ENCODE data around the gene CABP1.
A peak's percentile ranks its signal among the peaks of the same experiment; 100 is the strongest.

CABP1 gene

DNA sequence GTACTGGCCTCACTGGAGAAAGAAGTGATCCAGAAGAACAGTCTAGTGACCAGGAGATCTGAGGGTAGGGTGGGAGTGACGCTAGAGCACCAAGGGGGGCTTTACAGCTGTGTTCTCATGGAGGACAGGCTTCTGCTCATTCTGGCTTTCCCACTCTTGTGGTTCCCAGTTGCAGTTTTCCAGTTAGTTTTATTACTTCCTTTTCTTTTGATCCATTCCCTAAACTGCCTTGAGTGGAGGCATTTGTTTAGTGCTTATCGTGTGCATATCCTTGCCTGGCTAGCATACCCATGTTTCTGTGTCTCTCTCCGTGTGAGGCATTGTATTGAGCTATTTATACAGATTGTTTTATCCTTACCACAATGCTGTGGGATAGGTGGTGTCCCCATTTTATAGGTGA, 50.6 kb downstream of the CABP1 start:
- DNase-seq (ENCODE audit: low spot score) (no peak), FAIRE-seq (no peak)

DNA sequence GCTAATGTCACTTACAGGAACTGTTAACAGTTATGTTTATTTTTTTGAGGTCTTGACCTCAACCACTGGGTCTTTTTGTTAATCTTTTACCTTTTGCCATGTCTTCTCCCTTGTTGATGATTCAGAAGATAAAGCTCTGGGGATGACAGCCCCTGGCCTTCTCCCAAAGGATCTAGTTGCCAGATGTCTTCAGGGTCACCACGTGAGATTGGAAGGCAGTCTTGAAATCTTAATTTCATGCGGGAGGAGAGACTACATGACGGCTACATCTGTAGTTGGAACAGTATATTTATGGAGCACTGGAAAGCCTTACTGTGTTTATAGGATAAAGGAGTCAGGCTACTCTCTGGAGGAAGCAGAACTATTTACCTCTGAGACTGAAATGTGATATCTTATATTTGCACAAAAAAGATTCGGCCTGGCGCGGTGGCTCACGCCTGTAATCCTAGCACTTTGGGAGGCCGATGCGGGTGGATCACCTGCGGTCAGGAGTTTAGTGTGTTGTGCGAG, 52.2 kb downstream of the CABP1 start:
- FAIRE-seq (peak; percentile 95), DNase-seq (ENCODE audit: low spot score) (peak; percentile 83)

DNA sequence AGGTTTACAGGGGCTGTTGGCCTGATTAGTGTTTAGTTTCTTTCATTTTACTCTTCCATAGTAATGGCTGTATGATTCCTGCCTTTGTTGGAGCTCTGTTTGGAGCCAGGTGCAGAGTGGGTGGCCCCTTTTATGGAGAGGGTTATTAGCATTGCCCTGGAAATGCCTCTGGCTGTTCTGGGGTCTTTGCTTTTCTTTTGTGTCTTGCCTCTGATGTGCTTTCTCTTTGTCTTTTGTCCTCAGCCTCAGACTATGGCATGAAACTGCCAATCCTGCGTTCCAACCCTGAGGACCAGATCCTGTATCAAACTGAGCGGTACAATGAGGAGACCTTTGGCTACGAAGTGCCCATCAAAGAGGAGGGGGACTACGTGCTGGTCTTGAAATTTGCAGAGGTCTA, 53.4 kb downstream of the CABP1 start:
- no peak for FAIRE-seq

DNA sequence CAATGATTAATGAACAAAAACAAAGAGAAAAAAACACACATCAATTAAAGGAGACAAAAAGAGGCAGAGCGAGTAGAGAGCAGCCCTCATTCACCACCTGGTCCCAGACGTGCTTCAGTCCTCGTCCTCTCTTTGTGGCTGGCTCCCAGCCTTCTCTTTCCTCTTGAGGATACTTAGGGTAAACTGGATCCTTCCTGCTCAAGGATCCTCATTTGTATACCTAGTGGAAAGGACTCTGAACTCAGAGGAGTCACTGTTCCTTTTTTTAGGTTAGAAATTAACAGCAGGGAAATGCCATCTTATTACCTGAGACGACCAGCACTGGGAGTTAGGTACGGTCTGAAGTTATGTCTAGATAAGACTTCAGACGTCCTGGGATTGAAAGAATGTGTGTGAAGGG, 56.2 kb downstream of the CABP1 start:
- FAIRE-seq, result no peak

More for the DNA sequence above, 53.4 kb downstream of the CABP1 start:
- no peak for DNase-seq (ENCODE audit: low spot score)

DNA sequence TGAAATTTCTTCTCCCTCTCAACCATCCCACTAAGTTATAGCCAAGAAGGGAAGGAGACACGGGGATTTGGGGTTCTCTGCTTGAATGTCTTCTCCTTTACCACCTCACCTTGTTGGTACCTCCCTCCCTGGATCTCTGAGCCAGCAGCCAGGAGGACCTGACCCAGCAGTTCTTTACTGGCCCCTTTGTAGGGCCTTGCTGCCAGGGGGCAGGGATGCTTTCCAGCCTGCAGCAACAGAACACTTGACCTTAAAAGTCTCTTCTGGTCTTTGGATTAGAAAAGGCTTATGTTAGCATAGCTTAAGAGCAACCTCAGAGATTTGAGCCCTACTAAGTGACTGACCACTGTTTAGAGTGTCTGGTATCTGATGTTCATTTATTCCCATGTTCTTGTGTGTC, 56.9 kb downstream of the CABP1 start:
- DNase-seq (ENCODE audit: low spot score), result no peak
- FAIRE-seq, result no peak

More for the DNA sequence above, 56.2 kb downstream of the CABP1 start:
- DNase-seq (ENCODE audit: low spot score), result no peak

DNA sequence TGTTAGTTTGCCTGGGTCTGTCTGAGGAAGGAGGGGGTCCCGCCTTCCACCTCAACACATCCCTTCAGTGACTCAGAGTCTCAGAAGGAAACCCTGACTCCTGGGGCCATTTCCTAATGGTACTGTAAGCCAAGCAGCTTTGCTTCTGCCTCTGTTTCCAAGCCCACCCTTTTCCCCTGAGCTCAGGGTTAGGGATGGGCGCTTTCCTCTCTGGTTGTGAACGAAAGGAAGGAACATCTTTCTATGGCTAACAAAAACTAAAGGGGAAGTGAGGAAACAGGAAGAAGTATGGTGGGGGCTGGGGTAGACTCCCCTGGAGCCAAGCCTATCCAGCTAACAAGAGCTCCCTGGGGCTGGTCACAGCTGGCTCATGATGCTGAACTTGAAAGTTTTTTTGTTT, 58.2 kb downstream of the CABP1 start:
- no peak for DNase-seq (ENCODE audit: low spot score)
- FAIRE-seq, result no peak

DNA sequence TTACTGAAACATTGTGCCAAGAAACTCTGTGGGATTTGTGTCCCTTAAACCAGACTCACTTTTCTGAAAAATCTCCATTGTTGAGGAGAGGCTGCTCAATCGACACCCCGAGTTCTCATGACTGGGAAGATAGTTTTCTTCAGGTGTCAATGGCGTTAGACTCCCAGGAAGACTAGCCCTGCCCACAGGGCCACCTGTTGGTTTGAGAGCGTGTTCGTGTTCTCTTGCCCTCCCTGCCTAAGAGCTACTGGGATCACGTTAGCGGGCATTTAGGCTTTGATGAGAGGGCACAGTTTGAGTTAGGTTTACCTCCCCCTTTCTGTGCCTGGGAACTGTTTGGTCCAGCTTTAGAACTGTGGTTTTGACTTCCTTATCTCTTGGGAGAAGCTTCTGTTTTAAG, 59.1 kb downstream of the CABP1 start:
- FAIRE-seq (no peak), DNase-seq (ENCODE audit: low spot score) (no peak)

DNA sequence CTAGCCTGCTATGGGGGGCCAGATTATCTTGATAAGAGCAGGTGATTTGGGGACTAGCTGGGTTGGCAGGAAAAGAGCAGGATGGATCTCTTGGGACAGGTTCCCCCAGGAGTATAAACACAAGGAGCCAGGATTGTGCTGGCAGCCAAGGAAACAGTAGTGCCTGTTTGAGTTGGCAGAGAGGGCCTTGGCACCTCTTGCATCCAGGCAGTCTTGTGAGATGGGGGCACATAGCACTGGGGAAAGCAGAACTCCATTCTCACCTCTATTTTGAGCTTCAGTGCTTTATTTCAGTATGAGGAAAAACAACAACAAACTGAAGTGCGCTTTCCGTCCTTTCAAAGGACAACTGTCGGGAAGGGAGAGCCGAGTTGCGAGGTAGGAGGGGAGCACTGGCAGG, 60.5 kb downstream of the CABP1 start:
- no peak for DNase-seq (ENCODE audit: low spot score)
- no peak for FAIRE-seq

DNA sequence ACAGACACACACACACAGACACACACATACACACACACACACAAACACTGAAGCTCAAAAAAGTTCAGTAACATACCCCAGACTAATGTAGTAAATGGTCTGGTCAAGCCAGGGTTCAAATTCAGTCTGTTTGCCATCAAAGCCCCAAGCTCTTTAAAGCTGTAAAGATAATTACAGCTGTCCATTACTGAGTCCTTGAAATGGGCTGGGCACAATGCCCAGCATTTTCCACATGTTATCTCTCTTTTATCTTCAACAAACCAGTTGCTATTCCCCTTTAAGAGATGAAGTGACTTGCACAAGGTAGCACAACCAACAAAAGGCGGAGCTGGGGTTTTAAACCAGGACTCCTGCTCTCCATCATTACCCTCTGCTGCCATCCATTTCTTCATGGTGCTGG, 62.2 kb downstream of the CABP1 start:
- no peak for DNase-seq (ENCODE audit: low spot score)
- no peak for FAIRE-seq

DNA sequence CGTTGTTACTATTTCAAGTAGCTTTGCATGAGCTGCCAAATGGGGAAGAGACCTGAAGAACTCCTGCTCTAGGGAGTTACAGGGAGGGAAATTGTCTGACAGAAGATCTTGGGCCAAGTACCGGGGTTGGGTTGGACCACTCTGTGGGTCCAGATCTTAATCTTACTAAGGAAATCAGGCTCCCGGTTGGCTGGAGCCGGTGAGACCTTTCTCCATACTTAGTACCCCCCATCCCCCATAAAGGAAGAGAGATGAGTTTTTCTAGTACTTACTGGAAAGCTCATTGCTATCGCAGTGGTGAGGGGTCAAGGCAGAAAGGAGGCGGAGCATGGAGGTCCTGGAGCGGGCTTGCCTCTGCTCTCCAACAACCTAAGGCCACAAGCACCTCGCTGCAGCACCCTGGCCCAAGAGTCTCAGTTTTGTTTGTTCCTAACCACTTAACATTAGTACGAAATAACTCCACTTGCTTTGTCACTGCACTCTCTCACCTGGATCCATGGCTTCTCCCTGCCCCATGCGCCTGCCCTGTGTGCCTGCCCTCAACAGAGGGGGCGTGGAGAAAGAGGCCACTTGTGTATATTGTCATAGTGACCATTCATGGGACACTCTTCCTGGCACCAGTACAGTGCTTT, 63.0 kb downstream of the CABP1 start:
- FAIRE-seq, result no peak

DNA sequence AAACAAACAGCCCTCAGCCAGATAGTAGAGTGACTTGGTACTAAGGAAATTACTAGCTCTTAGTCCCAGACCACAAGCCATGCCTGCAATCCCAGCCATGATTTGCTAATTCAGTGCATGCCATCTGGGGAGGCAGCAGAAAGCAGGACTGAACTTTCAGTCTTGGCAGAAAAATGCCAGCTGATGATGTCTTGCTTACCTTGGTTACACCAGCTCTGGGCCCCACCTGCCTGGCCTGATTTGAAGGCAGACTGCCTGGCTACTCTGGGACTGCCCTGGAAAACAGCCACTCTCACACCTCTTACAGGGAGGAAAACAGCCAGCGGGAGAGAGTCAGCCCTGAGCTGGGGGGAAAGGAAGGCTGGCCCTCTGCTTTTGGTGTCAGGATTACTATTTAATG, 65.2 kb downstream of the CABP1 start:
- FAIRE-seq (no peak), DNase-seq (ENCODE audit: low spot score) (no peak)

More for the DNA sequence above, 63.0 kb downstream of the CABP1 start:
- DNase-seq (ENCODE audit: low spot score), result no peak

DNA sequence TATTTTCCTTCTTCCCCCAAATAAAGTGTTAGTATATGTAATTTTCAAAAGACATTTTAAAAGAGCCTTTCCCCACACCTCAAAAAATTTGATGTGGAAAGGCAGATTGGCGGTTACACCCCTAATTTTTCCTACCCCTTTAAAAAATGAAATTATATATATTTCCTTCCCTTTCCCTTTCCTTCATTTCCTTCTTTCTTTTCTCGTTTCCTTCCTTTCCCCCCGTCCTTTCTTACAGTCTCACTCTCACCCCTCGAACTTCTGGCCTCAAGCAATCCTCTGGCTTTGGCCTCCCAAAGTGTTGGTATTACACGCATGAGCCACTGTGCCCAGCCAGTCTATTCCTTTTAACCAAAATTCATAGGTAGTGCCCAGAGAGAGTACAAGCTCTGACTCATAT, 65.6 kb downstream of the CABP1 start:
- FAIRE-seq, result no peak
- no peak for DNase-seq (ENCODE audit: low spot score)

DNA sequence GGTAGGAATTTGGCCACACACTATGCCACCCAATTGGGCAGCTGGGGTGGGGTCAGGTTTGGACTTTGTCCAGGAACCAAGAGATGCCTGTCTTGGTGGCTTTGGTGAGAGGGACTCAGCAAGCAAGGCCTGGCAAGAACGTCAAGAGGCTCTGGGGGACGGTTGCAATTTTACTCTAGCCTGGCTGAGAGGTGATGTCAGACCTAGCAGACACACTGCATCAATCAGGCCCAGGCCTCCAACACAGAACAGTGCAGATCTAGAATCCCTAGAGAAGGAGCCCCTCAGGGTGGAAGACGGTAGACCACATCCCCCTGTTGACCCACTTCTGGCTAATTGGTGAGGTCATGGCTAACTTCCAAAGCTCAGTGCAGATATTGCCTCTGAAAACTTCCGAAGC, 68.2 kb downstream of the CABP1 start:
- FAIRE-seq (no peak), DNase-seq (ENCODE audit: low spot score) (no peak)

DNA sequence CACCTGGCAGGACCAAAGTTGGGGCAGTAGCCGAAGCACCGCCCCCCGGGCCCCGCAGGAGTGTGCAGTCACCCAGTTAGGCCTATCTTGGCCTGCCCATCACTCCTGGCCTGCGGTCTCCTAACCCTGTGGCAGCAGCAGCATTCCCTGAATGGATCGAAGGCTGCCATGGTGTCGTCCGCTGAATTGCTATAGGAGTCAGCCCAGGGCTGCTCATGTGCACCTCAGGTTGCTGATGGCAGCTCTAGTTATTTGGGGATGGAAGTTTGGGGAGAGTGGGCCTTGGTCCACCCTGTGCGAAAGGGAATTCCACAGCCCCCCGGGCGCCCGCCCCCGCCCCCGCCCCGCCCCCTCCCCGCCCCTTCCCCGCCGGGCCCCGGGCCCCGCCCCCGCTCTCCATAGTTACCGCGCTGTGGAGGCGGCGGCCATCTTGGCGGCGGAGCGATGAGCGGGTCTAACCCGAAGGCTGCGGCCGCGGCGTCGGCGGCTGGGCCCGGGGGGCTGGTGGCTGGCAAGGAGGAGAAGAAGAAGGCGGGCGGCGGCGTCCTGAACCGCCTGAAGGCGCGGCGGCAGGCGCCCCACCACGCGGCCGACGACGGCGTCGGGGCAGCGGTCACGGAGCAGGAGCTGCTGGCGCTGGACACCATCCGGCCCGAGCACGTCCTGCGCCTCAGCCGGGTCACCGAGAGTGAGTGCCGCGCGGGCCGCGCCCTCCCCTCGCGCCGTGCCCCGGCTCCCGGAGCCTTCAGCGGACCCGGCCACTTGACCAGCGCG, 69.8 kb downstream of the CABP1 start, which contains the start of gene UNC119B:
UNC119B (plus strand) TSS at position 428 of the 774 bp plus-strand sequence; CDS start at position 445, 17 bp downstream.
- peak; percentile 25 for DNase-seq (ENCODE audit: low spot score)
- FAIRE-seq, result no peak

DNA sequence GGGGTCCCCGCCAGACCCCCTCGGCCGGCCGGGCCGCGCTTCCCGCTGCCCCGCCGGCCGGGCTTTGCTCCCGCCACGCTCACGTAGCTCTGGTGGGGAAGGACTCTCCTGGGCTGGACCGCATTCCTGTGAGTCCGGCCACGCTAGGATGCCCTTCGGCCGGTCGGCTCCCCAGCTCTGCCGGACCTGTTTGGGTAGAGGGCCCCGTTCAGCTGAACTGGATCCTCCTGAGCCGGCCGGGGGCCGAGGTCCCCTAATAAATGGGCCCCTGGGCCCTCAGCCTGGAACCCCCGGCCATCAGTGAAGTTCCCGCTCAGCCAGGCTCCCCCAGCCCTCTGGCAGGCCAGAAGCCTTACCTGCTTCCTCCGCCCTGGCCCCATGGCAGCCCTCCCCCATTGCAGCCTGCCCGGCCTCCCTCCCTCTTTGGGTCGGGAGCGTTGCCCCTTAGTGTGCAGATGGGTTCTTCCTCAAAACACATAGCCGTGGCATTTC, 70.4 kb downstream of the CABP1 start:
- DNase-seq (ENCODE audit: low spot score) (no peak), FAIRE-seq (no peak)

DNA sequence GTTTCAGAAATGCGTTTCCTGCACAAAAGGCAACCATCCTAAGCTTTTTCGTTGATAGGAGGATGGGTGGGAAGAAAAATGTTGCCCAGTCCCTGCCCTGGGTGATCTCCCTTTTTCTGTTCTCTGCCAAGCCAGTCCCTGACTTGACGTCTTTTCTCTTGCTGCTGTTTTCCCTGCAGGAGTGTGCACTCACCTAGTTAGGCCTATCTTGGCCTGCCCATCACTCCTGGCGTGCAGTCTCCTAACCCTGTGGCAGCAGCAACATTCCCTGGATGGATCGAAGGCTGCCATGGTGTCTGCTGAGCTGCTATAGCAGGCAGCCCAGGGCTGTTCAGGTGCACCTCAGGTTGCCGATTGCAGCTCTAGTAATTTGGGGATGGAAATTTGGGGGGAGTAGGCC, 71.0 kb downstream of the CABP1 start:
- no peak for FAIRE-seq
- no peak for DNase-seq (ENCODE audit: low spot score)

DNA sequence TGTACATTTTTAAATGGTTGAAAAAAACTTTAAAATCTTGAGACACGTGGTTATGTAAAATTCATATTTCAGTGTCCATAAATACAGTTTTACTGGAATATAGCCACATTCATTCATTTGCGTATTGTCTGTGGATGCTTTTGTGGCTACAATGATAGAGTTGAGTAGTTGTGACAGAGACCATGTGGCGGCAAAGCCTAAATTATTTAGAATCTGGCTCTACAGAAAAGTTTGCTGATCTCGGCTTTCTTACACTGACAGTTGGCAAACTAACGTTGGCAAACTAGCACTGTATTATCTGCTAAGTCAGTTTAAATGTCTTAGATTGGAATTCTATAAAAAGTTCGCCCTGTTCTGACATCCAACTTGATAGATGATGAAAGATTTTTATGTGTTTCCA, 72.2 kb downstream of the CABP1 start:
- DNase-seq (ENCODE audit: low spot score) (no peak), FAIRE-seq (no peak)

DNA sequence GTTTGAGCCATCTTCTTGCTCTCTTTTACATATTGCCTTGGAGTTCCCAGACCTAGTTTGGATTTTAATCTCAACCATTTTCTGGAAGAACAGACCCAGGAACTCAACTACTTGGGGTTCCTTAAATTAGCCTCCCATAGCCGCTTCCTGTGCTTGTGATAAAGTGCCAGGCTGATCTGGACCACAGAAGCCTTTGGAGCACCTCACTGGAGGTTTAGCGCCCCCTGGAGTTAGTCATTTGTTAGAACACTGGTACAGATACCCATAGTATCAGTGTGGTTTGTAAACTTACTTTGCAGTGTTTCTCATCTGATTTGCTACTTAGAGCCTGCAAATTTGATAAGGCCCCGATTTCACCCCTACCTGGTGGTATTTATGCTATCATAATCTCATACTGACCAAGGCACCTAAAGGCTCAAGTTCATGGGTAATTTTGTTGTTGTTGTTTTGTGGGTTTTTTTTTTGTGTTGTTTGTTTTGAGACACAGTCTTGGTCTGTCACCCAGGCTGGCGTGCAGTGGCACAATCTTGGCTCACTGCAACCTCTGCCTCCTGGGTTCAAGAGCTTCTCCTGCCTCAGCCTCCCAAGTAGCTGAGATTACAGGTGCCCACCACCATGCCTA, 73.5 kb downstream of the CABP1 start:
- peak; percentile 58 for DNase-seq (ENCODE audit: low spot score)
- FAIRE-seq, result peak; percentile 52
